Breast epithelium (tissue), 4 donors: Measurements from ENCODE around the gene BABAM2. TPM values are rescaled to one million over a fixed set of nuclear protein-coding genes. Genes with fewer than 3 reads are reported as not detected.

Source experiments
- DNase-seq, 2 donors: peaks; one replicate each; pipeline ENCODE4 v3.0.0-alpha.2; 2019; ENCODE audit warnings: low spot score in 2 of 2
- H3K27ac ChIP-seq, 2 donors: fragments of 200-600 bp; sonication (generic) in 1 of 2; one replicate each; pipeline ENCODE4 v1.5.1; 2016 to 2019; ENCODE audit warnings: mild to moderate bottlenecking in 1 of 2
- H3K27me3 ChIP-seq, 2 donors: fragments of 200-600 bp; sonication (generic) in 1 of 2; one replicate each; pipeline versions ENCODE4 v1.5.1 to v1.6.0; 2017 to 2019; ENCODE audit warnings: control low read depth in 1 of 2, mild to moderate bottlenecking in 1 of 2
- H3K36me3 ChIP-seq: fragments of 200-600 bp; one replicate; pipeline ENCODE4 v1.5.1; 2019
- H3K4me1 ChIP-seq, 2 donors: fragments of 200-600 bp; sonication (generic); one replicate each; pipeline ENCODE4 v1.5.1; 2016 to 2019; ENCODE audit warnings: control low read depth in 1 of 2
- H3K4me3 ChIP-seq, 3 donors: fragments of 200-600 bp; sonication (generic); 1 replicate in 2 of 3; 2 replicates in 1 of 3; pipeline ENCODE4 v1.5.1; 2016 to 2019; ENCODE audit warnings: mild to moderate bottlenecking in 3 of 3, moderate library complexity in 2 of 3
- H3K9me3 ChIP-seq, 2 donors: fragments of 200-600 bp; sonication (generic) in 1 of 2; one replicate each; pipeline ENCODE4 v1.5.1; 2016 to 2019; ENCODE audit warnings: control low read depth in 1 of 2
- POLR2A ChIP-seq: fragments of 450-650 bp; IDR thresholded peaks from one replicate; pipeline ENCODE4 v1.6.1; 2016; ENCODE audit warnings: antibody characterized with exemption, mild to moderate bottlenecking, moderate library complexity
- POLR2AphosphoS5 ChIP-seq, 3 donors: sonication (generic); formaldehyde crosslinking; IDR thresholded peaks; one replicate each; pipeline ENCODE4 v1.6.1; 2017; ENCODE audit warnings: antibody characterized with exemption in 3 of 3
- intact Hi-C: fragments of 100-400 bp; cut with DNase I; formaldehyde crosslinking; loops from one replicate; pipeline ENCODE4 v1.15.1; 2023; ENCODE audit warnings: low total_unique reads
- total RNA-seq, 3 donors: library from RNA; depleted of rRNA; stranded (reverse); fragments of >200 nt; gene quantifications; one replicate each; pipeline ENCODE4 v1.1.0, GENCODE V29; 2016
- TF ChIP-seq, protein P1 (sequence below), 3 donors: fragments of 450-650 bp; IDR thresholded peaks; one replicate each; pipeline ENCODE4 v1.5.1; 2016 to 2017; ENCODE audit warnings: antibody characterized with exemption in 3 of 3, mild to moderate bottlenecking in 3 of 3, moderate library complexity in 3 of 3

The BABAM2 gene
- total RNA-seq, 3 donors from 2014 or later: 34.7 to 46.2 (median 37.4) TPM

DNA sequence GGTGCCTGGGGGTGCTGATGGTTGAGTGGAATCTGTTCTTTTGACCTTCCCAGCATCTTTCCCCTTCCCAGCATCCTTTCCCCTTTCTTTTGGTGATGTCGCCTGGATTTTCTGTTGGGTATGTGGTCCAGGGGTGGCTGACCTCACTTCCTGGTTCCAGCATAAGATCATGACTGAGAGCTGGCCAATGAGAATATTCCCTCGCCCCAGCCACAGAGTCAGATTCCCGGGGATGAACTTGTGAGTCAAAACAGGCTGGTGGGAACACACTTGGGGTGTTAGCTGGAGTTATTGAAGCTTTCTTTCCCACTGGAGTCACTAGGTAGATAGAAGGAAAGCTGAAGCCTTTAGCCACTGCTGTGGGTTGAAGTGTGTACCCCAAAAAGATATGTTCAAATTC is 474.1 kb downstream of the BABAM2 start:
- Histone ChIP-seq H3K4me1 (no peaks in the 10 kb centered on the region), H3K9me3 (no peaks in the 10 kb centered on the region), H3K36me3 (no peaks in the 10 kb centered on the region), H3K27me3 (no peaks in the 10 kb centered on the region), H3K27ac (no peak overlapping the region), H3K4me3 (no peak overlapping the region)
- DNase-seq: no peak
- intact Hi-C loops: no loop called here
- TF ChIP-seq POLR2A (no peak), POLR2AphosphoS5 (IDR thresholded peaks at IDR 0.05) (no peak)
- TF ChIP-seq, protein P1, sequence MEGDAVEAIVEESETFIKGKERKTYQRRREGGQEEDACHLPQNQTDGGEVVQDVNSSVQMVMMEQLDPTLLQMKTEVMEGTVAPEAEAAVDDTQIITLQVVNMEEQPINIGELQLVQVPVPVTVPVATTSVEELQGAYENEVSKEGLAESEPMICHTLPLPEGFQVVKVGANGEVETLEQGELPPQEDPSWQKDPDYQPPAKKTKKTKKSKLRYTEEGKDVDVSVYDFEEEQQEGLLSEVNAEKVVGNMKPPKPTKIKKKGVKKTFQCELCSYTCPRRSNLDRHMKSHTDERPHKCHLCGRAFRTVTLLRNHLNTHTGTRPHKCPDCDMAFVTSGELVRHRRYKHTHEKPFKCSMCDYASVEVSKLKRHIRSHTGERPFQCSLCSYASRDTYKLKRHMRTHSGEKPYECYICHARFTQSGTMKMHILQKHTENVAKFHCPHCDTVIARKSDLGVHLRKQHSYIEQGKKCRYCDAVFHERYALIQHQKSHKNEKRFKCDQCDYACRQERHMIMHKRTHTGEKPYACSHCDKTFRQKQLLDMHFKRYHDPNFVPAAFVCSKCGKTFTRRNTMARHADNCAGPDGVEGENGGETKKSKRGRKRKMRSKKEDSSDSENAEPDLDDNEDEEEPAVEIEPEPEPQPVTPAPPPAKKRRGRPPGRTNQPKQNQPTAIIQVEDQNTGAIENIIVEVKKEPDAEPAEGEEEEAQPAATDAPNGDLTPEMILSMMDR (IDR thresholded peaks at IDR 0.05): no peak

- Histone ChIP-seq H3K27me3 (no peaks in the 10 kb centered on the region), H3K9me3 (no peaks in the 10 kb centered on the region), H3K4me1 (no peaks in the 10 kb centered on the region), H3K4me3 (no peak overlapping the region), H3K27ac (no peak overlapping the region), H3K36me3 (no peaks in the 10 kb centered on the region)
- DNase-seq: no peak
- TF ChIP-seq, protein P1 (IDR thresholded peaks at IDR 0.05): no peak
- TF ChIP-seq POLR2AphosphoS5 (IDR thresholded peaks at IDR 0.05) (no peak), POLR2A (no peak)
- intact Hi-C loops: no loop called here
These were observed 474.6 kb downstream of the BABAM2 start for GRCh38 chr2:28365158-28365557.

- TF ChIP-seq POLR2A: no peak
- TF ChIP-seq, protein P1 (IDR thresholded peaks at IDR 0.05): no peak
- no peak for TF ChIP-seq POLR2AphosphoS5 (IDR thresholded peaks at IDR 0.05)
- no peaks in the 10 kb centered on the region for H3K36me3 ChIP-seq
- no peaks in the 10 kb centered on the region for H3K27me3 ChIP-seq
- H3K4me1 ChIP-seq: no peaks in the 10 kb centered on the region
- intact Hi-C loops: no loop called here
- no peak for DNase-seq
- no peak overlapping the region for H3K4me3 ChIP-seq
- H3K9me3 ChIP-seq: no peaks in the 10 kb centered on the region
- H3K27ac ChIP-seq: no peak overlapping the region
These were observed 475.6 kb downstream of the BABAM2 start for GRCh38 chr2:28366149-28366495.

GRCh38 chr2:28366496-28367282 is 476.2 kb downstream of the BABAM2 start:
- DNase-seq: no peak
- no peaks in the 10 kb centered on the region for H3K9me3 ChIP-seq
- TF ChIP-seq POLR2AphosphoS5 (IDR thresholded peaks at IDR 0.05): no peak
- H3K4me1 ChIP-seq: no peaks in the 10 kb centered on the region
- intact Hi-C loops: no loop called here
- no peaks in the 10 kb centered on the region for H3K27me3 ChIP-seq
- no peak overlapping the region for H3K27ac ChIP-seq
- no peaks in the 10 kb centered on the region for H3K36me3 ChIP-seq
- no peak overlapping the region for H3K4me3 ChIP-seq

GRCh38 chr2:28367667-28368356 is 477.3 kb downstream of the BABAM2 start:
- H3K27ac ChIP-seq: no peak overlapping the region
- no peak for DNase-seq
- no peaks in the 10 kb centered on the region for H3K36me3 ChIP-seq
- TF ChIP-seq, protein P1 (IDR thresholded peaks at IDR 0.05): no peak
- TF ChIP-seq POLR2A: no peak
- no peak for TF ChIP-seq POLR2AphosphoS5 (IDR thresholded peaks at IDR 0.05)
- intact Hi-C loops: no loop called here
- no peak overlapping the region for H3K4me3 ChIP-seq
- H3K4me1 ChIP-seq: no peaks in the 10 kb centered on the region
- no peaks in the 10 kb centered on the region for H3K9me3 ChIP-seq
- no peaks in the 10 kb centered on the region for H3K27me3 ChIP-seq
